Suppressor macrophage treated with lipopolysaccharide for 1 hour (primary cell): Measurements from ENCODE around the gene CLDN16.
A peak's percentile ranks its signal among the peaks of the same experiment; 100 is the strongest.

Experiments
- DNase-seq, 3 donors: peaks; one replicate each; pipeline ENCODE4 v3.0.0-alpha.2; 2020 to 2022

Gene CLDN16

GRCh38 chr3:190381441-190381840 is 6.5 kb upstream of the CLDN16 start:
- no peak for DNase-seq

GRCh38 chr3:190382082-190382481 is 5.9 kb upstream of the CLDN16 start:
- DNase-seq, result no peak

DNA sequence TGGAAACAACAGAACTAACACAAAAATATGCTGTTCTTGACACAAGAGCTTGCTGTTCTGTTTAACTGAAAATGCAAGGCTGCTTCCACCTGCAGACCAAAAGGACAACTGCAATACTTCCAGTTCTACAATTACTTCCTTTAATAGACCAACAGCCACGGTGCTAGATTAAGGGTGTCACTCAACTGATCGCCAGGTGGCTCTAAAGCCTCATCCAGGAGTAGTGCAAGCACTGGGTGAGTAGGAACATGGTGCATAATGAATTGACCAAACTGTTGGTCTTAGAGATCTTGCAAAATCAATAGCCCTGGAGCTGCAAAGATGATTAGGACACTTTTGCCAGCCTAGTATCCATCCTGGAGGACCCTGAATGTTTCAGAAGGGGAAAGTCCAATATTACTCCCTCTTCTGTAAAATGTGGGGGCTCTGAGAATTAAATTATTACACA is 3.6 kb upstream of the CLDN16 start:
- DNase-seq, result peak; percentile 47 to 57 (median 48)

GRCh38 chr3:190385731-190386688 is 2.0 kb upstream of the CLDN16 start:
- peak; percentile 76 to 85 (median 82) for DNase-seq

- no peak for DNase-seq
Measured at GRCh38 chr3:190388703-190389102, 740 bp downstream of the CLDN16 start.

- DNase-seq, result peak; percentile 29 to 75 (median 72)
Measured at GRCh38 chr3:190396001-190396400, 8.0 kb downstream of the CLDN16 start.

GRCh38 chr3:190397889-190398288 is 9.9 kb downstream of the CLDN16 start:
- no peak for DNase-seq

DNA sequence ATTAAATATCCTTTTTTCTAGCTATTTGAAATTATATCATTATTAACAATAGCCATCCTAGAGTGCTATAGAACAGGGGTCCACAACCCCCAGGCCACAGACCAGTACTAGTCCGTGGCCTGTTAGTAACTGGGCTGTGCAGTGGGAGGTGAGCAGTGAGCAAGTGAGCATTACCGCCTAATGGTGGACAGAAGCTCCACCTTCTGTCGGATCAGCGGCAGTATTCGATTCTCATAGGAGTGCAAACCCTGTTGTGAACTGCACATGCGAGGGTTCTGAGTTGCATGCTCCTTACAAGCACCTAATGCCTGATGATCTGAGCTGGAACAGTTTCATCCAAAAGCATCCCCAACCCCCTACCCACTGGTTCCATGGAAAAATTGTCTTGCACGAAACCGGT is 11.7 kb downstream of the CLDN16 start:
- DNase-seq, result no peak

GRCh38 chr3:190401963-190402362 is 14.0 kb downstream of the CLDN16 start:
- DNase-seq, result no peak

DNA sequence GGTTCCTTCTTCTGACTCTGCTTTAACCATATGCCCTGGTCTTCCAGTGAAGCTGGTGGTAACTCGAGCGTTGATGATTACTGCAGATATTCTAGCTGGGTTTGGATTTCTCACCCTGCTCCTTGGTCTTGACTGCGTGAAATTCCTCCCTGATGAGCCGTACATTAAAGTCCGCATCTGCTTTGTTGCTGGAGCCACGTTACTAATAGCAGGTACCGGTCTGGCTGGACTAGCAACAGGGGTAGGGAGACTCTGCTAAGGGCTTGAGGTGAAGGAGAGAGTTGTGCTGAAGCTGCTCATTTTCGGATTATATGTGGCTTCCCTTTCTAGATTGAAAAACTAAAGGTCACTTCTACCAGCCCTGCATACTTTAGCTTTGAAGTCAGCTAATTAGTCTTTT is 16.8 kb downstream of the CLDN16 start:
- DNase-seq, result no peak

DNA sequence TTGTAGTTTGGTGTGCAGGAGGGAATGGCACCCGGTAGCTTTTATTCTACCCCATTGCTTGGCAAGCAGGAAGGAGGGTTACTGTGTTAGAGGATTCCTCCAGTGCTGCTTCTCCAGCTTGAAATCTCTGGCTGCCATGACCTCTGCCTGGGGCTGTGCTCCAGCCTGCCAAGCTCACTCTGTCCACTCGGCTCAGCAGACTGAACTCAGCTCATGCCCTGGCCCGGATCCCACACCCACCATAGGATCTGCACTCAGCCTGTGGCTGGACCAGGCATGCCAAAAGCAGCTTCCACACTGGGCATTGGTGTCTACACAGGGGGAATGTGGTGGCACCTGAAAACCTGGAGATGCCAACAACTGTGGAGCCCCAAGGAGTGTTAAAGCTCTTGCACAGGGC is 26.3 kb downstream of the CLDN16 start:
- DNase-seq, result no peak

DNA sequence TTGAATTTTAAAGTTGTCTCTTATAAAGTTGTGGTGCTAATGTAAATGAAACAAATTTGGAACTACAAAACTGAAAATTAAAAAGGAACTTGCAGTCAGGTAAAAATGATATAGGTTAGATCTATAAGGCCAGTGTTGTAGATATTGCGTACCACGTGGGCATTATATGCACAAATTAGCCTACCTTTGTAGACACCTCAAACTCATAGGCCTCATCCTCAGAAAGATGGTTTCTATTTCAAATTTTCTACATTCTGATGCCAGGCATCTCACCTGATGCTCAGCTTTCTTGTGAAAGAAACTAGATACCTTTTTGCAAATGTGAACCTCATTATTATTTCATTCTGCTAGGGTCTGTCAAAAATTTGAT is 36.1 kb downstream of the CLDN16 start:
- DNase-seq, result no peak

GRCh38 chr3:190424478-190425439 is 36.8 kb downstream of the CLDN16 start:
- DNase-seq, result peak; percentile 59 to 75 (median 66)

- DNase-seq, result no peak
Measured at GRCh38 chr3:190425833-190426232, 37.9 kb downstream of the CLDN16 start.

DNA sequence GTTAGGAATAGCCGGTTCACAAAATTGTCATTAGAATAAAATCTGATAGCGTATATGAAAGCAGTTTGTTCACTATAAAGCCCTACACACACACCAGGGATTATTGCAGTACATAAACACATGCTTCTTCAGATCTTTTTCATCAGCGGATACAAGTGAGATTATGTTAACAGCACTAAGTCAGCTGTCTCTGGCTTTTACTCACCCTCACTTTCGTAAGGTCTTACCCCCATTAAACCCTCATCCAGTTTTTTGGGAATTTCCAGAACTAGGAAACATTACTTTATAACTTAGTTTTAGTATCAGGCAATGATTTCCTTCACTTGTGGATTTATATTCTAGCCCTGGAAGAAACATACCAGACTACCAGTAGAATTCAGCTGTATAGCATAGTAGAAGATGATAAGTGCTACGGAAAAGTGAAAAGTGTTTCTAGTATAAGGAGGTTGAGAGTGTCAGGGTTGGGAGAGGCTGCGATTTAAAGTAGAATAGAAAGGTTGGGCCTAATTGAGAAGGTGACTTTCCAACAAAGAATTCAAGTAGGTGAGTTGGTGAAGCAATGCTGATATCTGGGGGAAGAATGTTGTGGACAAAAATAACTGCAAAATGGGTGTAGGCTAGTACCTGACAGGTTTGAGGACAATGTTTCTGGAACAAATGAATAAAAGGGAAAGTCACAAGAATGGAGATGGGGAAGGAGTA is 39.0 kb downstream of the CLDN16 start:
- peak in 2 of 3 donors; percentile 2 to 31 for DNase-seq

GRCh38 chr3:190429681-190430080 is 41.7 kb downstream of the CLDN16 start:
- peak in 1 of 3 donors; percentile 12 for DNase-seq

- no peak for DNase-seq
Measured at GRCh38 chr3:190430906-190431305, 42.9 kb downstream of the CLDN16 start.

- peak in 1 of 3 donors; percentile 27 for DNase-seq
Measured at GRCh38 chr3:190432216-190432615, 44.3 kb downstream of the CLDN16 start.

- DNase-seq, result no peak
Measured at GRCh38 chr3:190433626-190434025, 45.7 kb downstream of the CLDN16 start.

DNA sequence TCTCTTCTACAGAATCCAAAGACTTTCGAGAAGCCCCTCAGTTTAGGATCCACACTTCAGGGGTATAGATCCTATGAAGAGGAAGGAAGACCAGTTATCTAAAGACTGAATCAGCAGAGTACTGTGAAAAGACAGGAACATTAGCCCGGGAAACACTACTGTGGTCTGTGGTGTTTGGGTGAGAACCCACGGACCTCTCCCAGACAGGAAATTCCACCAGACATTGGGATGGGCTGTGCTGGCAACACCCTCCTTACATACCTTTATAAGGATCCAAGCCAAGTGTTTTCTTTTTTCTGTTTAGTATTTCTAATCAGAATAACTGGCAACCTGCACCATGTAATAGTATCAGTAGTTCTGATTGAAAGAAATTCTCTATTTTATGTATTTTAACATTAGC is 47.7 kb downstream of the CLDN16 start:
- DNase-seq, result no peak

DNA sequence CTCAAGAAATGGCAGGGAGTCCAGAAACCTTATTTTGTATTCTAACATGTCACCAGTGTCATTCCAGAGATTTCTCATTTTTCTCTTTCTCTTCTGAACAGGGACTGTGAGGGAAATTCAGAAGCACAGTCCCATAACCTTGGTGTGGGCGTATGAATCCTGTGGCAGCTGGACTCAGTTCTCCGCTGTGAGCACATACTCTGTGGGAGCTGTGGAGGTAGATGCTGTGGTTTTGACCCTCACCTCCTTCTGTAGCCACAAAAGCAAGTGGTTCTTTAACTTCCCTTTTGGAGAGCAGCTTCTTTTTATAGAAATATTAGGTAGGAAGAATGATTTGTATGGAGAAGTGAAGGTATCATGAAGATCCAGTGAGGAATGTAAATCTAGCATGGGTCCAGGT is 48.4 kb downstream of the CLDN16 start:
- peak; percentile 31 to 49 (median 40) for DNase-seq

GRCh38 chr3:190442240-190442639 is 54.3 kb downstream of the CLDN16 start:
- no peak for DNase-seq

DNA sequence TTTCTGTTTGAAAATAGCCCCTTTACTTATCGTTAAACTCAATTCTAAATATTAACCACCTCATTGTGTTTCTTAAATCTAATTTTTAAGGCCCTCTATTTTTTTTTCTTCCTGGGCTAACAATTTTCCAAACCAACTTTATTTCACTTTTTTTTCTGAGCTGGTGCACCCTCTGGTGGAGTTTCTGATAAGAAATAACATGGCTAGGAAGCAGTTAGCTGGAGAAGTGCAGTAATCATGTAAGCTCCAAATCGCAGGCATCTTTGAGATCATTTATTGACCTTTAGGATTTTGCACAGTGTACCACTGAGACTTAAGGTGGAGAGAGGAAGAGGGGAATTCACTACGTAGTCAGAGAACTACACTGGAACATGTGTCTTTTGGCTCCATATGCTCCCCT is 55.3 kb downstream of the CLDN16 start:
- peak; percentile 8 to 26 (median 16) for DNase-seq
